SK-N-SH (cell line): ENCODE measurements around the gene PCBD1. TPM values are rescaled to one million over a fixed set of nuclear protein-coding genes. Genes with fewer than 3 reads are reported as not detected.

Experiments
- CTCF ChIA-PET: fragments of 300-600, 350-600 bp; formaldehyde crosslinking; extraction: SDS; loops from one replicate; lab custom pipeline; 2021; lab: Yijun Ruan, JAX
- POLR2A ChIA-PET: fragments of 350-600 bp; sonication (Branson Sonifier 250); formaldehyde crosslinking; extraction: SDS; loops from one replicate; lab custom pipeline; 2020; ENCODE audit warnings: antibody characterized with exemption, inconsistent platforms; lab: Yijun Ruan, JAX
- DNase-seq: peaks from one replicate; pipeline ENCODE4 v3.0.0; 2012
- H2AFZ ChIP-seq: fragments of 200-600 bp; sonication (generic); 2 replicates; pipeline ENCODE4 v1.8.1; 2016; ENCODE audit warnings: antibody characterized with exemption, mild to moderate bottlenecking, low read depth
- H3F3A ChIP-seq: fragments of 200-600 bp; sonication (generic); replicated peaks from 2 replicates; pipeline ENCODE3; 2016; ENCODE audit warnings: antibody characterized with exemption, mild to moderate bottlenecking; ENCODE audit not compliant: insufficient read depth
- H3K27ac ChIP-seq, 2 experiments: fragments of 200-500 bp in 1 of 2; fragments of 200-600 bp in 1 of 2; sonication (Bioruptor generic) in 1 of 2; sonication (generic), shearing (Covaris generic) in 1 of 2; 2 replicates each; pipeline versions ENCODE4 v1.5.1 to v1.6.1; 2014 to 2016; ENCODE audit warnings: low read depth in 2 of 2, inconsistent platforms in 1 of 2, low read length in 1 of 2, mild to moderate bottlenecking in 1 of 2, mixed read lengths in 1 of 2
- H3K27me3 ChIP-seq: fragments of 200-600 bp; sonication (generic), shearing (Covaris generic); 2 replicates; pipeline ENCODE4 v1.6.1; 2016; ENCODE audit warnings: mixed run types; ENCODE audit not compliant: insufficient read depth
- H3K36me3 ChIP-seq, 2 experiments: fragments of 200-500 bp in 1 of 2; fragments of 200-600 bp in 1 of 2; sonication (Bioruptor generic) in 1 of 2; sonication (generic) in 1 of 2; replicated peaks in 1 of 2; 2 replicates each; pipeline versions ENCODE3 to v1.5.1; 2014 to 2016; ENCODE audit warnings: low read length in 1 of 2, mild to moderate bottlenecking in 1 of 2; ENCODE audit not compliant: insufficient read depth in 2 of 2, control insufficient read depth in 1 of 2
- H3K4me1 ChIP-seq, 2 experiments: fragments of 200-500 bp in 1 of 2; fragments of 200-600 bp in 1 of 2; sonication (Bioruptor generic) in 1 of 2; sonication (generic), shearing (Covaris generic) in 1 of 2; 2 replicates each; pipeline versions ENCODE4 v1.5.1 to v1.6.1; 2014 to 2016; ENCODE audit warnings: low read depth in 1 of 2, low read length in 1 of 2, mixed run types in 1 of 2; ENCODE audit not compliant: insufficient read depth in 2 of 2, control insufficient read depth in 1 of 2
- H3K4me2 ChIP-seq: fragments of 200-600 bp; sonication (generic), shearing (Covaris generic); 2 replicates; pipeline ENCODE4 v1.6.1; 2017; ENCODE audit warnings: mixed run types
- H3K4me3 ChIP-seq, 2 experiments: fragments of 200-500 bp in 1 of 2; fragments of 200-600 bp in 1 of 2; sonication (Bioruptor generic) in 1 of 2; sonication (generic), shearing (Covaris generic) in 1 of 2; 2 replicates each; pipeline versions ENCODE4 v1.5.1 to v1.8.1; 2014 to 2016; ENCODE audit warnings: low read depth in 2 of 2, inconsistent platforms in 1 of 2, low read length in 1 of 2, mild to moderate bottlenecking in 1 of 2, mixed read lengths in 1 of 2, moderate library complexity in 1 of 2
- H3K79me2 ChIP-seq: fragments of 200-600 bp; sonication (generic); 2 replicates; pipeline ENCODE4 v1.8.1; 2017; ENCODE audit warnings: mild to moderate bottlenecking; ENCODE audit not compliant: insufficient read depth
- H3K9ac ChIP-seq: fragments of 200-600 bp; sonication (generic); 2 replicates; pipeline ENCODE4 v1.6.1; 2017; ENCODE audit warnings: mixed run types
- H3K9me2 ChIP-seq: fragments of 200-600 bp; sonication (generic); 2 replicates; pipeline ENCODE4 v1.6.1; 2017; ENCODE audit warnings: mixed run types
- H3K9me3 ChIP-seq: fragments of 200-600 bp; sonication (generic); 2 replicates; pipeline ENCODE4 v1.6.1; 2017; ENCODE audit warnings: mixed run types, mild to moderate bottlenecking, moderate library complexity
- H4K20me1 ChIP-seq: fragments of 200-600 bp; sonication (generic); 2 replicates; pipeline ENCODE4 v1.6.1; 2017; ENCODE audit warnings: mild to moderate bottlenecking, mixed run types; ENCODE audit not compliant: insufficient read depth
- CTCF ChIP-seq: fragments of 200-600 bp; sonication (generic); IDR thresholded peaks from 2 replicates; pipeline ENCODE4 v1.6.1; 2017; ENCODE audit warnings: antibody characterized with exemption, mild to moderate bottlenecking, moderate library complexity
- ELF1 ChIP-seq: IDR thresholded peaks from 2 replicates; pipeline ENCODE4 v1.4.0; 2012
- GABPA ChIP-seq: IDR thresholded peaks from 2 replicates; pipeline ENCODE4 v1.4.0; 2012; ENCODE audit warnings: low read depth, mild to moderate bottlenecking
- JUND ChIP-seq: IDR thresholded peaks from 2 replicates; pipeline ENCODE4 v1.4.0; 2012
- MXI1 ChIP-seq: IDR thresholded peaks from 2 replicates; pipeline ENCODE4 v1.6.1; 2012; ENCODE audit warnings: mild to moderate bottlenecking, low read depth, low read length, improper control_type of control experiment
- NFIC ChIP-seq: IDR thresholded peaks from 2 replicates; pipeline ENCODE4 v1.4.0; 2012; ENCODE audit warnings: borderline replicate concordance
- RAD21 ChIP-seq: IDR thresholded peaks from 2 replicates; pipeline ENCODE4 v1.6.1; 2012; ENCODE audit warnings: mild to moderate bottlenecking, low read length
- RCOR1 ChIP-seq: fragments of 150-350 bp; IDR thresholded peaks from 2 replicates; pipeline ENCODE4 v1.6.1; 2017; ENCODE audit warnings: antibody characterized with exemption, low read length
- REST ChIP-seq: IDR thresholded peaks from 2 replicates; pipeline ENCODE4 v1.6.1; 2012; ENCODE audit warnings: mild to moderate bottlenecking, low read depth, low read length, moderate library complexity
- RFX5 ChIP-seq: IDR thresholded peaks from 2 replicates; pipeline ENCODE4 v1.6.1; 2012; ENCODE audit warnings: mild to moderate bottlenecking, improper control_type of control experiment, low read length
- SIN3A ChIP-seq: IDR thresholded peaks from 2 replicates; pipeline ENCODE4 v1.6.1; 2012; ENCODE audit warnings: low read depth, mild to moderate bottlenecking, low read length, moderate library complexity, borderline replicate concordance
- SMC3 ChIP-seq: IDR thresholded peaks from 2 replicates; pipeline ENCODE4 v1.6.1; 2012; ENCODE audit warnings: low read depth, low read length, improper control_type of control experiment
- USF2 ChIP-seq: fragments of 150-350 bp; IDR thresholded peaks from 2 replicates; pipeline ENCODE4 v1.6.1; 2017; ENCODE audit warnings: antibody characterized with exemption, low read length, low read depth, borderline replicate concordance
- ZBTB33 ChIP-seq: IDR thresholded peaks from 2 replicates; pipeline ENCODE4 v1.4.0; 2012; ENCODE audit warnings: low read depth, borderline replicate concordance
- WGBS: methylation state at CpG from one replicate; pipeline ENCODE4 v1.1.6; 2017; ENCODE audit warnings: low lambda C conversion rate; 5-methylcytosine and 5-hydroxymethylcytosine counted together
- polyA plus RNA-seq, 3 experiments: library from polyadenylated mRNA; depleted of rRNA; stranded (reverse); fragments of >200 nt; gene quantifications; 2 replicates each; pipeline ENCODE4 v1.2.3, GENCODE V29; 2012

PCBD1 gene
- polyA plus RNA-seq, 1 of the 3 experiments (the other 2 are of a cell fraction) = 112 TPM

GRCh38 chr10:70915806-70916205, 27.4 kb upstream of the PCBD1 start (continued):
- TF ChIP-seq REST = no peak
- TF ChIP-seq RCOR1 = no peak
- TF ChIP-seq SMC3 = no peak
- no peak for TF ChIP-seq GABPA
- no peak for TF ChIP-seq ELF1
- TF ChIP-seq, all 33 proteins: peak for 0

GRCh38 chr10:70915206-70915605, 26.8 kb upstream of the PCBD1 start:
- Histone ChIP-seq H2AFZ (no peak overlapping the region), H4K20me1 (no peaks in the 10 kb centered on the region), H3F3A (no peaks in the 10 kb centered on the region), H3K79me2 (no peaks in the 10 kb centered on the region), H3K4me1 (peaks cover 0 to 22% of the 10 kb centered on the region in 2 experiments; a peak in 1 of 4 replicates), H3K27ac (no peak overlapping the region), H3K4me3 (no peak overlapping the region), H3K9me3 (no peaks in the 10 kb centered on the region), H3K27me3 (peaks cover 25% of the 10 kb centered on the region), H3K9ac (no peak overlapping the region)
- POLR2A ChIA-PET = no interaction called here
- TF ChIP-seq NFIC = no peak
- TF ChIP-seq USF2 = no peak
- TF ChIP-seq RFX5 = no peak
- no peak for TF ChIP-seq RAD21
- TF ChIP-seq JUND = no peak
- TF ChIP-seq MXI1 = no peak
- no peak for TF ChIP-seq CTCF
- no peak for TF ChIP-seq ZBTB33
- no peak for TF ChIP-seq SIN3A
- TF ChIP-seq, all 33 proteins: peak for 0
- CTCF ChIA-PET = interaction anchor here (2.8 to 7.8 kb wide), 2 partner anchors 11 to 12 kb away, joined by 17 to 65 read pairs; no protein-coding TSS in a partner anchor
- 62% methylated on average over 2 of the region's 5 CpGs for WGBS
- H3K36me3 ChIP-seq = no peaks in the 10 kb centered on the region
- no peak overlapping the region for H3K4me2 ChIP-seq
- H3K9me2 ChIP-seq = no peaks in the 10 kb centered on the region
- DNase-seq = no peak
